ENCODE data around the gene SLC5A9. TPM values are rescaled to one million over a fixed set of nuclear protein-coding genes. Genes with fewer than 3 reads are reported as not detected.
A peak's percentile ranks its signal among the peaks of the same experiment; 100 is the strongest.

SLC5A9 gene
- total and polyA plus RNA-seq, 10 of the 15 experiments (the other 5 are each of a cell fraction or from before 2014, with no cell fraction given): 0.03 TPM; not detected in 9

GRCh38 chr1:48216313-48216712 lies 6.2 kb upstream of the SLC5A9 start:
- ChIA-PET SMC1A (ENCODE audit: uncharacterized antibody, unreplicated experiment) (no interaction called here), CTCF (interaction anchor here (3.4 kb wide), 1 partner anchor 12 kb away, joined by 12 read pairs; no protein-coding TSS in a partner anchor)
- H3K4me3 ChIP-seq: no peak overlapping the region

GRCh38 chr1:48216941-48217340 lies 5.6 kb upstream of the SLC5A9 start:
- ChIA-PET CTCF (interaction anchor here (3.4 kb wide), 1 partner anchor 13 kb away, joined by 12 read pairs; no protein-coding TSS in a partner anchor), POLR2A (no interaction called here), RAD21 (ENCODE audit: unreplicated experiment) (no interaction called here), SMC1A (ENCODE audit: uncharacterized antibody, unreplicated experiment) (no interaction called here)
- intact Hi-C loops (cut with micrococcal nuclease; ENCODE audit: unreplicated experiment) (no loop called here), in situ Hi-C loops (cut with MboI) (no loop called here)
- 0% methylated on average over 3 of the region's 3 CpGs for WGBS (ENCODE audit: insufficient coverage, insufficient replicate concordance, low lambda C conversion rate, missing lambda C conversion rate)
- no peaks in the 10 kb centered on the region for H3K36me3 ChIP-seq (ENCODE audit: control insufficient read depth in 2 of 2, insufficient read depth in 2 of 2, low read length in 1 of 2)
- H3K27me3 ChIP-seq (replicated peaks in 1 of 2; ENCODE audit: control insufficient read depth in 2 of 2, insufficient read depth in 2 of 2, low read length in 1 of 2): no peaks in the 10 kb centered on the region; a peak in 1 of 4 replicates
- TF ChIP-seq ZNF687 (IDR thresholded peaks at IDR 0.05) (no peak), CTCF (IDR thresholded peaks at IDR 0.05 in 2 of 3, conservative IDR thresholded peaks at IDR 0.05 in 1 of 3; ENCODE audit: control insufficient read depth in 2 of 3, extremely low read depth in 1 of 3, insufficient read depth in 1 of 3, low read depth in 3 of 3, low read length in 3 of 3) (0 out of 6 replicates have a peak, but pooled peaks of 2 of the 3 experiments have one; percentile 8)
- H3K27ac ChIP-seq (ENCODE audit: control insufficient read depth, insufficient read depth): no peak overlapping the region
- H3K4me3 ChIP-seq: no peak overlapping the region
- H3K4me1 ChIP-seq (ENCODE audit: control insufficient read depth, insufficient read depth, low read length): no peaks in the 10 kb centered on the region
- no peak overlapping the region for H3K4me2 ChIP-seq (ENCODE audit: control insufficient read depth, insufficient read depth)
- H4K20me1 ChIP-seq (ENCODE audit: control insufficient read depth, insufficient read depth): no peaks in the 10 kb centered on the region
- no peak overlapping the region for H3K9ac ChIP-seq (ENCODE audit: control insufficient read depth, insufficient read depth, low read length)
- DNase-seq (ENCODE audit: low read depth, low spot score) (no peak), FAIRE-seq (no peak), ATAC-seq (no peak)
- no TSS peak for BruUV-seq (replicated peaks)
- no peaks in the 10 kb centered on the region for H3K9me3 ChIP-seq (replicated peaks; ENCODE audit: control insufficient read depth, insufficient read depth, low read length)
- no peaks in the 10 kb centered on the region for H3K79me2 ChIP-seq (ENCODE audit: control insufficient read depth, insufficient read depth, low read length)
- H2AFZ ChIP-seq (ENCODE audit: control insufficient read depth, low read depth, low read length): no peak overlapping the region

More at GRCh38 chr1:48216313-48216712, 6.2 kb upstream of the SLC5A9 start:
- no peak overlapping the region for H2AFZ ChIP-seq (ENCODE audit: control insufficient read depth, low read depth, low read length)
- no peak for TF ChIP-seq USF1 (IDR thresholded peaks at IDR 0.05; ENCODE audit: borderline replicate concordance, extremely low read length, insufficient read depth, low read depth, low read length)
- TF ChIP-seq BHLHE40 (IDR thresholded peaks at IDR 0.05; ENCODE audit: borderline replicate concordance in 1 of 2, low read depth in 2 of 2, low read length in 1 of 2): no peak
- no peak for TF ChIP-seq MEF2A (IDR thresholded peaks at IDR 0.05; ENCODE audit: insufficient read depth, low read depth, low read length)
- TF ChIP-seq CBX5 (IDR thresholded peaks at IDR 0.05; ENCODE audit: low read depth): no peak
- TF ChIP-seq ZNF622 (IDR thresholded peaks at IDR 0.05): no peak
- TF ChIP-seq SUZ12 (IDR thresholded peaks at IDR 0.05; ENCODE audit: unreplicated experiment): no peak
- TF ChIP-seq CBX3 (IDR thresholded peaks at IDR 0.05; ENCODE audit: borderline replicate concordance, low read depth): no peak
- no peak for TF ChIP-seq RELA (IDR thresholded peaks at IDR 0.05; ENCODE audit: borderline replicate concordance, partially characterized antibody)
- no peak for TF ChIP-seq ZNF217 (IDR thresholded peaks at IDR 0.05)
- no peak for TF ChIP-seq PAX8 (IDR thresholded peaks at IDR 0.05)
- no peak for TF ChIP-seq TCF3 (IDR thresholded peaks at IDR 0.05; ENCODE audit: borderline replicate concordance, insufficient read depth, low read depth, low read length)
- TF ChIP-seq WRNIP1 (IDR thresholded peaks at IDR 0.05; ENCODE audit: borderline replicate concordance, low read depth, low read length): no peak
- in situ Hi-C loops (cut with MboI): no loop called here
- ChIA-PET POLR2A (no interaction called here), RAD21 (ENCODE audit: unreplicated experiment) (no interaction called here)
- no peaks in the 10 kb centered on the region for H3K79me2 ChIP-seq (ENCODE audit: control insufficient read depth, insufficient read depth, low read length)
- H3K27me3 ChIP-seq (replicated peaks in 1 of 2; ENCODE audit: control insufficient read depth in 2 of 2, insufficient read depth in 2 of 2, low read length in 1 of 2): no peaks in the 10 kb centered on the region; a peak in 1 of 4 replicates
- intact Hi-C loops (cut with micrococcal nuclease; ENCODE audit: unreplicated experiment): no loop called here
- H3K4me1 ChIP-seq (ENCODE audit: control insufficient read depth, insufficient read depth, low read length): no peaks in the 10 kb centered on the region
- FAIRE-seq (no peak), DNase-seq (ENCODE audit: low read depth, low spot score) (no peak), ATAC-seq (no peak)
- H4K20me1 ChIP-seq (ENCODE audit: control insufficient read depth, insufficient read depth): no peaks in the 10 kb centered on the region
- no TSS peak for BruUV-seq (replicated peaks)
- no peaks in the 10 kb centered on the region for H3K9me3 ChIP-seq (replicated peaks; ENCODE audit: control insufficient read depth, insufficient read depth, low read length)
- H3K4me2 ChIP-seq (ENCODE audit: control insufficient read depth, insufficient read depth): no peak overlapping the region
- H3K9ac ChIP-seq (ENCODE audit: control insufficient read depth, insufficient read depth, low read length): no peak overlapping the region
- no peak overlapping the region for H3K27ac ChIP-seq (ENCODE audit: control insufficient read depth, insufficient read depth)
- WGBS (ENCODE audit: insufficient coverage, insufficient replicate concordance, low lambda C conversion rate, missing lambda C conversion rate): 31% methylated on average over 2 of the region's 2 CpGs
- no peaks in the 10 kb centered on the region for H3K36me3 ChIP-seq (ENCODE audit: control insufficient read depth in 2 of 2, insufficient read depth in 2 of 2, low read length in 1 of 2)
